Gastroesophageal sphincter (tissue), 3 donors: ENCODE measurements around the gene SLK.

Source experiments
- POLR2AphosphoS5 ChIP-seq: sonication (generic); formaldehyde crosslinking; IDR thresholded peaks from one replicate; pipeline ENCODE4 v1.6.1; 2017; ENCODE audit warnings: antibody characterized with exemption
- TF ChIP-seq, protein P1 (sequence below), 4 experiments: fragments of 200-600 bp in 2 of 4; fragments of 450-650 bp in 2 of 4; sonication (generic) in 1 of 4; IDR thresholded peaks; one replicate each; pipeline ENCODE4 v1.5.1; 2017 to 2019; ENCODE audit warnings: antibody characterized with exemption in 4 of 4, mild to moderate bottlenecking in 2 of 4, moderate library complexity in 2 of 4

- TF ChIP-seq, protein P1, sequence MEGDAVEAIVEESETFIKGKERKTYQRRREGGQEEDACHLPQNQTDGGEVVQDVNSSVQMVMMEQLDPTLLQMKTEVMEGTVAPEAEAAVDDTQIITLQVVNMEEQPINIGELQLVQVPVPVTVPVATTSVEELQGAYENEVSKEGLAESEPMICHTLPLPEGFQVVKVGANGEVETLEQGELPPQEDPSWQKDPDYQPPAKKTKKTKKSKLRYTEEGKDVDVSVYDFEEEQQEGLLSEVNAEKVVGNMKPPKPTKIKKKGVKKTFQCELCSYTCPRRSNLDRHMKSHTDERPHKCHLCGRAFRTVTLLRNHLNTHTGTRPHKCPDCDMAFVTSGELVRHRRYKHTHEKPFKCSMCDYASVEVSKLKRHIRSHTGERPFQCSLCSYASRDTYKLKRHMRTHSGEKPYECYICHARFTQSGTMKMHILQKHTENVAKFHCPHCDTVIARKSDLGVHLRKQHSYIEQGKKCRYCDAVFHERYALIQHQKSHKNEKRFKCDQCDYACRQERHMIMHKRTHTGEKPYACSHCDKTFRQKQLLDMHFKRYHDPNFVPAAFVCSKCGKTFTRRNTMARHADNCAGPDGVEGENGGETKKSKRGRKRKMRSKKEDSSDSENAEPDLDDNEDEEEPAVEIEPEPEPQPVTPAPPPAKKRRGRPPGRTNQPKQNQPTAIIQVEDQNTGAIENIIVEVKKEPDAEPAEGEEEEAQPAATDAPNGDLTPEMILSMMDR (IDR thresholded peaks at IDR 0.05) = peak in 1 of 4 experiments; percentile 16
- TF ChIP-seq POLR2AphosphoS5 = no peak
Observed at GRCh38 chr10:103982639-103983038, 15.7 kb downstream of the SLK start.
